HepG2 (cell line): ENCODE data around the gene CDC14B. TPM values are rescaled to one million over a fixed set of nuclear protein-coding genes. Genes with fewer than 3 reads are reported as not detected.
A peak's percentile ranks its signal among the peaks of the same experiment; 100 is the strongest.

Source experiments
- ATAC-seq: fragments of 200-7000 bp; cut with Tn5 transposase; 3 replicates; pipeline ENCODE4 v1.9.1; 2020; ENCODE audit warnings: mild to moderate bottlenecking, moderate library complexity
- BruUV-seq: library from RNA; stranded (reverse); fragments of 400-500 nt; replicated peaks from 2 replicates; lab custom pipeline; 2021; lab: Mats Ljungman, UMichigan
- CTCF ChIA-PET: fragments of 300-600 bp; formaldehyde crosslinking; extraction: SDS; loops from one replicate; lab custom pipeline; 2021; ENCODE audit warnings: low total read pairs, inconsistent platforms, low intra/inter-chr PET ratio; lab: Yijun Ruan, JAX
- POLR2A ChIA-PET: fragments of 350-600 bp; sonication (Branson Sonifier 250); formaldehyde crosslinking; loops from one replicate; lab custom pipeline; 2020; ENCODE audit warnings: antibody characterized with exemption, inconsistent platforms; lab: Yijun Ruan, JAX
- DNase-seq: peaks from one replicate; pipeline ENCODE4 v3.0.0-alpha.2; 2015; ENCODE audit warnings: low spot score
- FAIRE-seq: peaks from 3 replicates; lab custom pipeline; 2011; peaks lifted over from hg19 to GRCh38; lab: Jason Lieb, UNC
- H2AFZ ChIP-seq: one replicate; pipeline ENCODE4 v1.6.1; 2011; ENCODE audit warnings: low read length, inconsistent platforms
- H3K27ac ChIP-seq: fragments of 300-600 bp; 3 replicates; pipeline ENCODE4 v1.8.0; 2011; ENCODE audit warnings: mixed run types, mild to moderate bottlenecking, mixed read lengths, low read length, inconsistent platforms; ENCODE audit not compliant: insufficient read depth; ENCODE audit errors: extremely low read length
- H3K27me3 ChIP-seq, 2 experiments: fragments of 200-600 bp in 1 of 2; 2 replicates in 1 of 2; 3 replicates in 1 of 2; pipeline versions ENCODE4 v1.6.0 to v1.8.0; 2011; ENCODE audit warnings: low read length in 2 of 2, mild to moderate bottlenecking in 2 of 2, moderate library complexity in 2 of 2, inconsistent platforms in 1 of 2; ENCODE audit not compliant: insufficient read depth in 2 of 2, control insufficient read depth in 1 of 2
- H3K36me3 ChIP-seq, 2 experiments: fragments of 200-600 bp in 1 of 2; replicated peaks in 1 of 2; 2 replicates in 1 of 2; 3 replicates in 1 of 2; pipeline versions ENCODE4 v1.5.1 to v1.8.0; 2011; ENCODE audit warnings: low read length in 2 of 2, inconsistent platforms in 1 of 2; ENCODE audit not compliant: insufficient read depth in 2 of 2, control insufficient read depth in 1 of 2
- H3K4me1 ChIP-seq: 2 replicates; pipeline ENCODE4 v1.5.1; 2012; ENCODE audit warnings: low read length, inconsistent platforms; ENCODE audit not compliant: insufficient read depth
- H3K4me2 ChIP-seq: 2 replicates; pipeline ENCODE4 v1.6.0; 2011; ENCODE audit warnings: low read depth, low read length, inconsistent platforms
- H3K4me3 ChIP-seq, 3 experiments: fragments of 200-600 bp in 1 of 3; sonication (generic), shearing (Covaris generic) in 1 of 3; replicated peaks in 1 of 3; 2 replicates each; pipeline ENCODE4 v1.5.1; 2011 to 2016; ENCODE audit warnings: low read length in 3 of 3, inconsistent platforms in 2 of 3, low read depth in 2 of 3, mild to moderate bottlenecking in 2 of 3, control low read depth in 1 of 3, mixed read lengths in 1 of 3; ENCODE audit not compliant: insufficient read depth in 1 of 3
- H3K79me2 ChIP-seq: one replicate; pipeline ENCODE4 v1.6.1; 2011; ENCODE audit warnings: low read length, inconsistent platforms; ENCODE audit not compliant: insufficient read depth
- H3K9ac ChIP-seq: 2 replicates; pipeline ENCODE4 v1.6.0; 2011; ENCODE audit warnings: mild to moderate bottlenecking, low read depth, low read length, inconsistent platforms; ENCODE audit not compliant: insufficient read depth
- H3K9me3 ChIP-seq: 2 replicates; pipeline ENCODE4 v1.5.1; 2012; ENCODE audit warnings: mild to moderate bottlenecking, low read length
- H4K20me1 ChIP-seq: 2 replicates; pipeline ENCODE4 v1.6.0; 2011; ENCODE audit warnings: inconsistent platforms, mild to moderate bottlenecking, low read length, moderate library complexity; ENCODE audit not compliant: insufficient read depth
- AHR ChIP-seq: IDR thresholded peaks from 2 replicates; pipeline ENCODE4 v1.6.1; 2018; ENCODE audit warnings: missing genetic modification reagents, missing compliant biosample characterization
- HOXD1 ChIP-seq: sonication (generic); formaldehyde crosslinking; IDR thresholded peaks from 2 replicates; pipeline ENCODE4 v1.5.0; 2020; ENCODE audit warnings: missing genetic modification reagents
- KDM5A ChIP-seq: fragments of 200-600 bp; sonication (generic); IDR thresholded peaks from 2 replicates; pipeline ENCODE4 v1.7.0; 2018; ENCODE audit warnings: antibody characterized with exemption, mild to moderate bottlenecking, low read length, borderline replicate concordance
- MAFF ChIP-seq: IDR thresholded peaks from 2 replicates; pipeline ENCODE4 v1.6.1; 2011; ENCODE audit warnings: low read depth, low read length, improper control_type of control experiment
- NCOA2 ChIP-seq: sonication (generic); formaldehyde crosslinking; IDR thresholded peaks from 2 replicates; pipeline ENCODE4 v1.8.0; 2022; ENCODE audit warnings: inconsistent platforms
- NR1H2 ChIP-seq: sonication (generic); formaldehyde crosslinking; IDR thresholded peaks from 2 replicates; pipeline ENCODE4 v1.8.1; 2022; ENCODE audit warnings: low read depth, missing genetic modification reagents, borderline replicate concordance
- NR2C2 ChIP-seq: sonication (generic); formaldehyde crosslinking; IDR thresholded peaks from 2 replicates; pipeline ENCODE4 v1.4.0; 2020; ENCODE audit warnings: missing genetic modification reagents, mild to moderate bottlenecking, moderate library complexity, borderline replicate concordance
- PLRG1 ChIP-seq: fragments of 450-650 bp; conservative IDR thresholded peaks from 2 replicates; pipeline ENCODE4 v1.6.1; 2016
- TOPORS ChIP-seq: sonication (generic); formaldehyde crosslinking; IDR thresholded peaks from 2 replicates; pipeline ENCODE4 v1.8.0; 2023; ENCODE audit warnings: mild to moderate bottlenecking, missing genetic modification reagents
- ZNF230 ChIP-seq: sonication (generic); formaldehyde crosslinking; IDR thresholded peaks from 2 replicates; pipeline ENCODE4 v1.4.0; 2020; ENCODE audit warnings: mild to moderate bottlenecking, missing genetic modification reagents
- ZNF609 ChIP-seq: sonication (generic); formaldehyde crosslinking; IDR thresholded peaks from 2 replicates; pipeline ENCODE4 v1.4.0; 2020; ENCODE audit warnings: mild to moderate bottlenecking, missing genetic modification reagents, borderline replicate concordance
- ZNF761 ChIP-seq: sonication (generic); formaldehyde crosslinking; conservative IDR thresholded peaks from 2 replicates; pipeline ENCODE4 v1.4.0; 2020; ENCODE audit warnings: mild to moderate bottlenecking, missing genetic modification reagents
- ZNF780A ChIP-seq: sonication (generic); formaldehyde crosslinking; IDR thresholded peaks from 2 replicates; pipeline ENCODE4 v1.8.0; 2022; ENCODE audit warnings: mild to moderate bottlenecking, missing genetic modification reagents, moderate library complexity
- WGBS: methylation state at CpG from one replicate; pipeline ENCODE4 v1.1.6; 2017; ENCODE audit warnings: low lambda C conversion rate; 5-methylcytosine and 5-hydroxymethylcytosine counted together
- in situ Hi-C: cut with HindIII; loops from 2 replicates; pipeline ENCODE4 v1.10.0; 2017; ENCODE audit warnings: low pct_unique_long_range_greater_than_20kb; ENCODE audit not compliant: extremely low pct_ligation_motif_present
- intact Hi-C: fragments of 100-400 bp; cut with micrococcal nuclease; formaldehyde crosslinking; loops from one replicate; pipeline ENCODE4 v1.10.0; 2022; ENCODE audit not compliant: unreplicated experiment
- polyA plus RNA-seq, 8 experiments: library from polyadenylated mRNA; depleted of rRNA in 3 of 8; stranded (reverse) in 7 of 8; unstranded in 1 of 8; fragments of >200 nt; fragmentation: Illumina TruSeq in 4 of 8; extraction: Trizol in 4 of 8; gene quantifications; 2 replicates each; pipeline versions ENCODE4 v1.2.1 to v1.2.3, GENCODE V29; 2011 to 2016; ENCODE audit warnings: low read depth in 4 of 8, missing spikeins in 1 of 8, mixed read lengths in 1 of 8; ENCODE audit not compliant: insufficient read depth in 1 of 8
- total RNA-seq, 5 experiments: library from RNA; depleted of rRNA; stranded (reverse); fragments of >200 nt; fragmentation: Illumina TruSeq; extraction: Trizol; gene quantifications; 2 replicates each; pipeline ENCODE4 v1.2.3, GENCODE V29; 2016; ENCODE audit warnings: low read depth in 1 of 5

Gene CDC14B
- total and polyA plus RNA-seq, 2 of the 13 experiments (the other 11 are each of a cell fraction or from before 2014, with no cell fraction given): 25.8 to 33.3 TPM

GRCh38 chr9:96564217-96564616, 55.4 kb downstream of the CDC14B start:
- Histone ChIP-seq H4K20me1 (no peaks in the 10 kb centered on the region), H3K36me3 (peaks cover 0 to 15% of the 10 kb centered on the region in 2 experiments; a peak in 2 of 5 replicates), H3K27me3 (no peaks in the 10 kb centered on the region), H3K4me2 (no peak overlapping the region), H3K27ac (peak overlapping the region; percentile 33), H3K9me3 (no peaks in the 10 kb centered on the region), H3K79me2 (peaks cover 52% of the 10 kb centered on the region), H2AFZ (no peak overlapping the region), H3K4me1 (peaks cover 78% of the 10 kb centered on the region), H3K4me3 (no peak overlapping the region), H3K9ac (no peak overlapping the region)
- FAIRE-seq (peak; percentile 42), DNase-seq (peak; percentile 14), ATAC-seq (no peak)
- no TSS peak for BruUV-seq
- in situ Hi-C loops (no loop called here), intact Hi-C loops (loop anchor here (10.0 kb wide), 1 partner anchor 91 kb away; the partner anchor contains the start of gene PRXL2C)
- 76% methylated on average over 4 of the region's 4 CpGs for WGBS
- CTCF ChIA-PET: no interaction called here
- TF ChIP-seq HOXD1: no peak
- POLR2A ChIA-PET: interaction anchor here (0.6 to 0.7 kb wide), 2 partner anchors 220 to 1196 kb away, joined by 3 to 4 read pairs; no protein-coding TSS in a partner anchor

GRCh38 chr9:96559339-96559943, 60.2 kb downstream of the CDC14B start:
- POLR2A ChIA-PET: no interaction called here
- WGBS: 45% methylated on average over 6 of the region's 6 CpGs
- TF ChIP-seq KDM5A (no peak), TOPORS (CRISPR knock-in tag) (no peak), MAFF (peak; percentile 80), NR2C2 (CRISPR knock-in tag) (no peak), PLRG1 (no peak), AHR (CRISPR knock-in tag) (no peak), NCOA2 (CRISPR knock-in tag) (peak; percentile 62; the same call in 1 of the 2 replicates), ZNF761 (CRISPR knock-in tag) (no peak), ZNF780A (no peak), ZNF230 (CRISPR knock-in tag) (no peak), NR1H2 (no peak), ZNF609 (CRISPR knock-in tag) (no peak)

More at GRCh38 chr9:96559339-96559943, 60.2 kb downstream of the CDC14B start:
- ATAC-seq (no peak), FAIRE-seq (no peak), DNase-seq (peak; percentile 23)
- peaks cover 75% of the 10 kb centered on the region for H3K4me1 ChIP-seq
- H3K36me3 ChIP-seq: peaks cover 0 to 15% of the 10 kb centered on the region in 2 experiments; a peak in 2 of 5 replicates
- CTCF ChIA-PET: no interaction called here
- H3K4me2 ChIP-seq: no peak overlapping the region
- H3K27ac ChIP-seq: peak overlapping the region; percentile 43
- H3K9me3 ChIP-seq: no peaks in the 10 kb centered on the region
- in situ Hi-C loops (no loop called here), intact Hi-C loops (no loop called here)
- H3K27me3 ChIP-seq: no peaks in the 10 kb centered on the region
- peaks cover 21% of the 10 kb centered on the region for H3K79me2 ChIP-seq
- H2AFZ ChIP-seq: no peak overlapping the region
- no peak overlapping the region for H3K9ac ChIP-seq
- BruUV-seq: no TSS peak
- no peaks in the 10 kb centered on the region for H4K20me1 ChIP-seq
- H3K4me3 ChIP-seq: no peak overlapping the region
